B cell (primary cell): ENCODE data around the gene CDC42.

ENCODE experiments used
- EZH2 ChIP-seq: IDR thresholded peaks from 2 replicates; pipeline ENCODE4 v1.6.1; 2012; ENCODE audit warnings: borderline replicate concordance, low read depth, mild to moderate bottlenecking, moderate library complexity, low read length; ENCODE audit not compliant: insufficient read depth, poor library complexity, severe bottlenecking
- TF ChIP-seq, protein P1 (sequence below): fragments of 200-600 bp; IDR thresholded peaks from one replicate; pipeline ENCODE4 v1.8.0; 2022; ENCODE audit warnings: antibody characterized with exemption, mild to moderate bottlenecking

DNA sequence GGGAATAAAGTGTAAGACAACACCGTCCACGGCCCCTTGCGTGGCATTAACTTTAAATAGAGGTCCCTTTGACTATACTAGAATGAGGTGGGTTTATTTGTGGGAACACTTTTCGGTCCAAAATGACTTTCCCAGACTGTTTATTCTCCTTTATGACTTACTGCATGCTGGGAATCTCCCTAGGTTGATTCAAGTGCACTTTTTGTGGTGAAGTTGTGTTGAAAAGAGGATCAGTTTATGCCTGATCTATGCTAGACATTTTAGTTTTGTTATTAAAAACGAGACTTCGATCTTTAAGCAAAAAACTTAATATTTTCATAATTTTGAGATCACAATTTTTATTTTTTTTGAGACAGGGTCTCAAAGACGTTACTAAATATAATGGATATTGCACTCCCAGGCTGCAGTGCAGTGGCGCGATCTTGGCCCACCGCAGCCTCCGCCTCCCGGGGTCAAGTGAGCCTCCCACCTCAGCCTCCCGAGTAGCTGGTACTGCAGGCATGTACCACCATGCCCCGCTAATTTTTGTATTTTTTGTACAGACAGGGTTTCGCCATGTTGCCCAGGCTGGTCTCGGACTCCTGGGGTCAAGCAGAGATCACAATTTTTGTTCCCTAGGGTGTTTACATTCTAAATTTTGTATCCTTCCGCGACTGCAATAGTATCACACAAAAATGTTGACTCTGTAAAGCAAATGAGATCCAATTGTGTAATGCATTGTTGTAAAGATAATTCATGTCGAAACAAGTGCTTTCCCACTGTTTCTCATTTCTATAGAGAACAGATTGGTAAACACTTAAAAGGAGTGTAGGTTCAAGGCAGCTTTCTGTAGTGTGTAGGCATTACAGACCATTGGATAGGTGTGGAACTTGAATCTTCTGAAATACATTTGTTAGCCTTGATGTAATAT lies 1.6 kb downstream of the CDC42 start:
- TF ChIP-seq EZH2: no peak
- TF ChIP-seq, protein P1, sequence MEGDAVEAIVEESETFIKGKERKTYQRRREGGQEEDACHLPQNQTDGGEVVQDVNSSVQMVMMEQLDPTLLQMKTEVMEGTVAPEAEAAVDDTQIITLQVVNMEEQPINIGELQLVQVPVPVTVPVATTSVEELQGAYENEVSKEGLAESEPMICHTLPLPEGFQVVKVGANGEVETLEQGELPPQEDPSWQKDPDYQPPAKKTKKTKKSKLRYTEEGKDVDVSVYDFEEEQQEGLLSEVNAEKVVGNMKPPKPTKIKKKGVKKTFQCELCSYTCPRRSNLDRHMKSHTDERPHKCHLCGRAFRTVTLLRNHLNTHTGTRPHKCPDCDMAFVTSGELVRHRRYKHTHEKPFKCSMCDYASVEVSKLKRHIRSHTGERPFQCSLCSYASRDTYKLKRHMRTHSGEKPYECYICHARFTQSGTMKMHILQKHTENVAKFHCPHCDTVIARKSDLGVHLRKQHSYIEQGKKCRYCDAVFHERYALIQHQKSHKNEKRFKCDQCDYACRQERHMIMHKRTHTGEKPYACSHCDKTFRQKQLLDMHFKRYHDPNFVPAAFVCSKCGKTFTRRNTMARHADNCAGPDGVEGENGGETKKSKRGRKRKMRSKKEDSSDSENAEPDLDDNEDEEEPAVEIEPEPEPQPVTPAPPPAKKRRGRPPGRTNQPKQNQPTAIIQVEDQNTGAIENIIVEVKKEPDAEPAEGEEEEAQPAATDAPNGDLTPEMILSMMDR: no peak
